Dendritic cell treated with granulocyte-macrophage colony-stimulating factor and Interleukin-4, amounts not matched to agents 40 ng/mL and 50 ng/mL, for 4 days (primary cell): ENCODE results near the gene WARS2.

Source experiments
- H3K27ac Mint-ChIP-seq: one replicate; pipeline ENCODE4 v1.8.0; 2022; ENCODE audit warnings: mild to moderate bottlenecking, mixed read lengths
- H3K27me3 Mint-ChIP-seq: one replicate; pipeline ENCODE4 v1.8.0; 2022; ENCODE audit warnings: mild to moderate bottlenecking, mixed read lengths
- H3K36me3 Mint-ChIP-seq: one replicate; pipeline ENCODE4 v1.8.0; 2022; ENCODE audit warnings: low read depth, mixed read lengths
- H3K4me1 Mint-ChIP-seq: one replicate; pipeline ENCODE4 v1.8.0; 2022; ENCODE audit warnings: low read depth, mixed read lengths
- H3K4me3 Mint-ChIP-seq: one replicate; pipeline ENCODE4 v1.8.0; 2022; ENCODE audit warnings: mild to moderate bottlenecking, moderate library complexity, mixed read lengths
- H3K9me3 Mint-ChIP-seq: one replicate; pipeline ENCODE4 v1.8.0; 2022; ENCODE audit warnings: mixed read lengths
- intact Hi-C: fragments of 100-400 bp; cut with micrococcal nuclease; formaldehyde crosslinking; loops from one replicate; pipeline ENCODE4 v1.15.0; 2022

WARS2 gene

GRCh38 chr1:119012383-119012782 lies 128.1 kb downstream of the WARS2 start:
- peaks cover 43% of the 10 kb centered on the region for H3K27me3 Mint-ChIP-seq
- intact Hi-C loops = no loop called here
- no peak overlapping the region for H3K27ac Mint-ChIP-seq
- H3K4me1 Mint-ChIP-seq = peaks cover 13% of the 10 kb centered on the region
- no peak overlapping the region for H3K4me3 Mint-ChIP-seq
- H3K36me3 Mint-ChIP-seq = no peaks in the 10 kb centered on the region
- no peaks in the 10 kb centered on the region for H3K9me3 Mint-ChIP-seq

DNA sequence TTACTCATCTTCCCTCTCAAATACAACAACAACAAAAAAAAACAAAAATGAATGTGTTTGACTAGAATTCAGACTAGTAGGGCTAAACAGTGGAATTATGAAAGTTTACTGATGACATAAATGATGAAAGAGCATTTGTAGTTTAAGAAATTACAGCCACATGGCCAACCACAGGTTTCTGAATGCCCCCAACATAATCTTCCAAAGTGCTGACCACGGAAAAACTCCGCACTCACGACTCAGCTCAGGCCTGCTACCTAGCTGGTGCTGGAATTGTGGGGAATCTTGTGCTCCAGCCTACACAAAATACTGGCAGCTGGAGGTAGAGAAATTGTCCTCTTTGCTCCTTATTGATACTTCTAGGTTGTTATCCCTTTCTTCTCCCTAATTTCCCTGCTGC lies 128.7 kb downstream of the WARS2 start:
- Mint-ChIP-seq H3K36me3 (no peaks in the 10 kb centered on the region), H3K27me3 (peaks cover 49% of the 10 kb centered on the region), H3K27ac (no peak overlapping the region), H3K9me3 (no peaks in the 10 kb centered on the region), H3K4me1 (peaks cover 13% of the 10 kb centered on the region), H3K4me3 (no peak overlapping the region)
- intact Hi-C loops = no loop called here

DNA sequence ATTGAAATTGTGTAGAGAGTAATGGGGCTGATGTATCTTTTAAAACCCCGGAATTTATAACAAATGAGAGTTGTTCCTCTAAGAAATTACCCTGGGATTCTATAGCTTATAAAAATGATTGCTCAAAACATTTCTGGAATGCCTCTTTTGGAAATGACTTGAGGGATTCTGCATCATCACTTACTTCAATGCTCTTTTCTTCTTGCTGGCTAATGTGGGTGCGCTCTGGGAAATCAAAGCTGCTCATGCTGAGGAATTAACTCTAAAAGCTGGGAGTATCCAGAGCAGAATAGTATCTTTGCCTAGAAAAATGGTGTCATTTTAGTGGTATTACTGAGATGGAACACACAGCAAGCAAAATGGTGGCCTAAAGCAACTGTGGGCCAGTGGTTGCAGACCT lies 129.3 kb downstream of the WARS2 start:
- H3K4me1 Mint-ChIP-seq = peaks cover 13% of the 10 kb centered on the region
- intact Hi-C loops = no loop called here
- H3K9me3 Mint-ChIP-seq = no peaks in the 10 kb centered on the region
- H3K27me3 Mint-ChIP-seq = peaks cover 55% of the 10 kb centered on the region
- no peak overlapping the region for H3K27ac Mint-ChIP-seq
- no peak overlapping the region for H3K4me3 Mint-ChIP-seq
- H3K36me3 Mint-ChIP-seq = no peaks in the 10 kb centered on the region

- Mint-ChIP-seq H3K27ac (no peak overlapping the region), H3K27me3 (peaks cover 62% of the 10 kb centered on the region), H3K36me3 (no peaks in the 10 kb centered on the region), H3K4me3 (no peak overlapping the region), H3K4me1 (peaks cover 13% of the 10 kb centered on the region), H3K9me3 (no peaks in the 10 kb centered on the region)
- intact Hi-C loops = no loop called here
Measured at GRCh38 chr1:119010201-119010600, 130.3 kb downstream of the WARS2 start.

DNA sequence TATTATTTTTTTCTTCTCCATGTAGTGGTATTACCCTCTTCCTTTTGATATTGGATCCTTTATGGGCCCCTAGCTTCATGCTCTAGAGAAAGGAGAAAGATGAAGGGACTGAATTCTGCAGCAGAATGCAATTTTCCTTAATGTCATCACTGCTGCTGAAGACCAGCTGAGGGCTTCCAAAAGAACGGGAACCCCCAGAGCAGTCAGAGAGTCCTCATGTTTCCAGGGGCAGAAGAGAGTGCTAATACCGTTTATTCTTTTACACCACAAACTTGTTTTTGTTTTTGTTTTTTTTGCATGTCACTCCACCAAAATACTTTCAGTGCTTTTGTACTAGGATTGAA lies 131.2 kb downstream of the WARS2 start:
- intact Hi-C loops = no loop called here
- peaks cover 65% of the 10 kb centered on the region for H3K27me3 Mint-ChIP-seq
- H3K9me3 Mint-ChIP-seq = no peaks in the 10 kb centered on the region
- H3K4me3 Mint-ChIP-seq = no peak overlapping the region
- H3K36me3 Mint-ChIP-seq = no peaks in the 10 kb centered on the region
- no peak overlapping the region for H3K27ac Mint-ChIP-seq
- H3K4me1 Mint-ChIP-seq = peaks cover 13% of the 10 kb centered on the region

DNA sequence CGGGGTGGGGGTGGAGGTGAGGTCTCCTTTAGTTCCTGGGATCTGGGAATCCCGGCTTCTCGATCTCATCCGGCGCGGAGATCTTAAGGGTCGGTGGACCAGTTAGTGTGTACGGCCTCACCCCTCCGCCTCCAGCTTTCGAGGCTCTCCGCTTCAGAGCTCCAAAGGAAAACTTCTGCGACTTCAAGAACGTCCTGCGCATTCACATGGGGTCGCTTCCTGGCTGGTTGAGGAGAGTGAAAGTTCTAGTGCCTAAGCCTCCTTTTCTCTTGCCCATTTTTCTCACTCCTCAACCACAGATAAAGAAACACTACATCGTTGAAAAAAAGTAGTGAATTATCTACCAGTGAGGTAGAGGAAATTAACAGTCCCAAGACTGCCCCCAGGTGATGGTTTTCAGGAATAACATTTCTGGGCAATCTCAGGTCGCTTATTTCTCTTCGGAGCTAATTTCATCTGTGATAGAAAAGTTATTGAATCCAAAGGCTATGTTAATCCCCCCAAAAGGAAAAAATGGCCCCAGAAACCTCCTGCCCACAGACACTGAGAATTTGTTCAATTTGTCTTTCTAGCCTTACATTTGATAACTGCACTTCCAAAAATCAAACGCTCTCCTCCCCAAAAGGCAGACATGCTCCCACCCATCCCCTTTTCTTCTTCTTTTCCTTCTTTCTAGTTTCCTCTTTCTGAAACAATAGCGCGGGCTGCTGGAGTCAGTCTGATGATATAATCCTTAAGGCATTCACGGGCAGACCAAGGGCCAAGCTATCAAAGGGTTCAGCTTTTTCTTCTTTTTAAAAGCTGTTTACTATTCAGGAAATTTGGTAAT lies 131.8 kb downstream of the WARS2 start:
- H3K36me3 Mint-ChIP-seq = no peaks in the 10 kb centered on the region
- peak overlapping the region; percentile 51 for H3K4me3 Mint-ChIP-seq
- H3K9me3 Mint-ChIP-seq = no peaks in the 10 kb centered on the region
- intact Hi-C loops = loop anchor here (1.0 kb wide), 1 partner anchor 857 kb away; no protein-coding TSS in a partner anchor
- H3K27me3 Mint-ChIP-seq = peaks cover 69% of the 10 kb centered on the region
- H3K27ac Mint-ChIP-seq = no peak overlapping the region
- H3K4me1 Mint-ChIP-seq = peaks cover 13% of the 10 kb centered on the region

GRCh38 chr1:119007670-119008482 lies 132.6 kb downstream of the WARS2 start:
- intact Hi-C loops = loop anchor here (1.0 kb wide), 1 partner anchor 857 kb away; no protein-coding TSS in a partner anchor
- Mint-ChIP-seq H3K27ac (no peak overlapping the region), H3K9me3 (no peaks in the 10 kb centered on the region), H3K4me3 (peak overlapping the region; percentile 51), H3K36me3 (no peaks in the 10 kb centered on the region), H3K27me3 (peaks cover 75% of the 10 kb centered on the region), H3K4me1 (peaks cover 13% of the 10 kb centered on the region)

GRCh38 chr1:119007339-119007669 lies 133.1 kb downstream of the WARS2 start:
- intact Hi-C loops = no loop called here
- Mint-ChIP-seq H3K36me3 (no peaks in the 10 kb centered on the region), H3K27me3 (peaks cover 75% of the 10 kb centered on the region), H3K4me1 (peaks cover 16% of the 10 kb centered on the region), H3K4me3 (peak overlapping the region; percentile 6), H3K27ac (no peak overlapping the region), H3K9me3 (no peaks in the 10 kb centered on the region)

DNA sequence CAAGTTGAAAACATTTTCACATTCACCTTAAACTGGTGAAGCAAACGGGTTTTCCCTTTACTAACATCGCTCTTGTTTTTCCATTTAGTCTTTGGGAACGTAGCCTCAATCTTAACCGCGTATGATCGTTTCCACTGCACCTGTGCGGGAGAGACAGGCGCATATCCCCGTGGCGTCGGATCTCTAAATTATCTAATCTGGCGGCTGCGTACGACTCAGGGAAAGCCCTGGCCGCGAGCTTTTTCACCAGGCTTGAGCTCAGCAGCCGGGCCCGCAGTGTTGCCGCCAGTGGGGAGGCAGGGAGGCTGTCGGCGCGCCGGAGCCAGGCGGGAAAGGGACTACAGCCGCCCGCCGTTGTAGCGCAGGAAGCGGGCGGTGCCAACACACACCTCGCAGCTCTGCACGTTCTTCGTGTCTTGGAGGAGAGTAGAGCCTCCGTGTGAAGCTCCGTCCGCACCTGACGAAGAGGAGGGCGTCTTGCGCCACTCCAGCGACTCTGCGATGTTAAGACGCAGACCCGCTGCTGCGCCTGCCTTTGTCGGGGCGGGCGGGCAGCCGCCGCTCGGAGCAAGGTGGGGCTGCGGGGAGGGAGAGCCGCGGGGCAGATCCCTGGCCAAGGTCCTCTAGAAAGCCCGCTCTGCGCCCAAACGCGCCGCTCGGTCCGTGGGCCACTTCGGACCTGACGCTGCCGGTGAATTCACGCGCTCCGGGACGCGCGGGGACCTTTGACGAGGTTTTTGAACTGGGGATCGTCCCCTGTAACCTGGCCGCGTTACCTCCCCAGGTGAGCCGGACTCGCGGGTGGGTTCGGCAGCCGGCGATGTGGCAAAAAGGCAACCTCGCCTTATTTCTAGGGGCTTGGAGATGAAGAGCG lies 133.8 kb downstream of the WARS2 start:
- no peaks in the 10 kb centered on the region for H3K9me3 Mint-ChIP-seq
- no peak overlapping the region for H3K4me3 Mint-ChIP-seq
- H3K27ac Mint-ChIP-seq = no peak overlapping the region
- intact Hi-C loops = no loop called here
- H3K4me1 Mint-ChIP-seq = peaks cover 23% of the 10 kb centered on the region
- no peaks in the 10 kb centered on the region for H3K36me3 Mint-ChIP-seq
- H3K27me3 Mint-ChIP-seq = peaks cover 77% of the 10 kb centered on the region

DNA sequence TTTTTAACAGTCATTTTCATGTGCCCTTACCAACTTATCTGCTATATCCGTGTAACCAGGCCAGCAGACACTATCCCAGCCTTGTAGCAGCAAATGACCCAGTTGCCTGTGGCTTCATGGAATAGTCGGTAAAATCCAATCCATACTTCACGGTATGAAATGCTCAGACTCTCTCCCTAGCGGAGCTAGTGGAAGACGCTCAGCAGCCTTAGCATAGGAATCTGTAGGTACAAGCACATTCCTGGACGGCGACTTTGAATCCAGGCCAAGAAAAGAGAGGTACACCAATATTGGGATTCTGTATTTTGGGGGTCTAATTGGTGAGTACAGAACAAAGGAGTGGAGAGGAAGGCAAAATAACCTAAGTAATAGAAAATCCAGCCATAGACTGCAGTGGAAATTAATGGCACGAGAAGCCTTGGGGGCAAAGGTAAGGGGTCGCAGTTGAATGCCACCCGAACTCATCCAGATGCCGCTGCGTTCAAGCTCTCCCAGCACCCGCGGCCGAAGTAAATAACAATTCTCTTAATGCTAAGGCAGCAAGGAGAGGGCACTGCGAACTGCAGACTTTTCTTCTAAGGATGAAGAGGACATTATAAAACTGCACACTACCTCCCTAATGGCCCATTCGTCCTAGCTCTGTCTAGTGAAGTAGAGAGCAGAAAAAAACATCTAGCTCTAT lies 134.6 kb downstream of the WARS2 start:
- intact Hi-C loops = no loop called here
- Mint-ChIP-seq H3K27ac (no peak overlapping the region), H3K36me3 (no peaks in the 10 kb centered on the region), H3K9me3 (no peaks in the 10 kb centered on the region), H3K4me1 (peaks cover 28% of the 10 kb centered on the region), H3K4me3 (no peak overlapping the region), H3K27me3 (peaks cover 85% of the 10 kb centered on the region)

DNA sequence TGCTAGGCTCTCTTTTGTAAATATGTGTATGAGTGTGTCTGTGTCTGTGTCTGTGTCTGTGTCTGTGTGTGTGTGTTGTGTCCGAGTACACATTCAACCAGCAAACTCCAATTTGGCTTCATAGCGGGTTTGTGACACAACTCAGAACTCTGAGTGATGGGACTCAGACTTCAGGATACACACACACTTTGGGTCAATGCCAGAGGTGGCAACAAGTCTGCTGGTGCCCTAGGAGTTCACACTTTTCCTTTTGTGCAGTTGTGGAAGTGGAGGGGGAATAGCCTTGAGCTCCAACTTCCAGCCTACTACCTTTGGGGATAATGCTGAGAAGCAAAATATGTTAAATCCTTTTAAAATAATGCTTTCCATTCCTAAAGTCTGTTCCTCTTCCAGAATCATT lies 135.7 kb downstream of the WARS2 start:
- no peaks in the 10 kb centered on the region for H3K36me3 Mint-ChIP-seq

DNA sequence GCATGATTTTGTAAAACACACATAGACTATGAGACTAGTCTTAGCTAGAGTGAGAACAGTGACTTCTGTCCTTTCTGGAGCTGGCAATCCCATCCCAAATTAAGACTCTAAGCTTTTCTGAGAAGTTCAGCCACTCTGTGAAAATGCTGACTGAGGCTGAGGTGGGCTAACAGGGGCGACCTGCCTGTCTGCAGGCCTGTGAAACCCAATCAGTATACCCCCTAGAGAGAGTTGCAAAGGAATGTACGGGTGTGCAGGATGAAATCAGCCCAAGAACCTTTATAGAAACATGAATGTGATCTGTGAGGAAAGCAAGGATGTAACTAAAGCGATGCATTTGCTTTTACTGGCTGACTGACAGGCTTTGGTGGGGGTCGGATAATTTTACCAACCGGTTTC lies 136.3 kb downstream of the WARS2 start:
- H3K27ac Mint-ChIP-seq = no peak overlapping the region
- intact Hi-C loops = no loop called here
- H3K27me3 Mint-ChIP-seq = peaks cover 97% of the 10 kb centered on the region
- H3K4me3 Mint-ChIP-seq = no peak overlapping the region
- H3K9me3 Mint-ChIP-seq = no peaks in the 10 kb centered on the region
- H3K36me3 Mint-ChIP-seq = no peaks in the 10 kb centered on the region
- peaks cover 38% of the 10 kb centered on the region for H3K4me1 Mint-ChIP-seq

More for the DNA sequence above, 135.7 kb downstream of the WARS2 start:
- H3K27me3 Mint-ChIP-seq = peaks cover 94% of the 10 kb centered on the region
- no peaks in the 10 kb centered on the region for H3K9me3 Mint-ChIP-seq
- H3K27ac Mint-ChIP-seq = no peak overlapping the region
- H3K4me1 Mint-ChIP-seq = peaks cover 39% of the 10 kb centered on the region
- intact Hi-C loops = no loop called here
- no peak overlapping the region for H3K4me3 Mint-ChIP-seq

- H3K27me3 Mint-ChIP-seq = peaks cover 97% of the 10 kb centered on the region
- intact Hi-C loops = no loop called here
- H3K4me3 Mint-ChIP-seq = no peak overlapping the region
- H3K4me1 Mint-ChIP-seq = peaks cover 32% of the 10 kb centered on the region
- H3K27ac Mint-ChIP-seq = no peak overlapping the region
- H3K36me3 Mint-ChIP-seq = no peaks in the 10 kb centered on the region
- H3K9me3 Mint-ChIP-seq = no peaks in the 10 kb centered on the region
Measured at GRCh38 chr1:119003413-119004128, 136.9 kb downstream of the WARS2 start.
